T1000 (cell line): ENCODE results near the gene GABRA1.

Source experiments
- DNase-seq: peaks from one replicate; lab custom pipeline; 2025; ENCODE audit warnings: mixed read lengths; lab: John Stamatoyannopoulos, UW

The GABRA1 gene

GRCh38 chr5:161847941-161848391 is at the start of gene GABRA1:
Gene GABRA1, plus strand, starts transcription at chr5:161848120. Its CDS starts 2,691 bp downstream, at chr5:161850811.
- DNase-seq = no peak

- DNase-seq = no peak
Observed at GRCh38 chr5:161799316-161799715, 48.6 kb upstream of the GABRA1 start.

- DNase-seq = no peak
Observed at GRCh38 chr5:161804263-161804662, 43.7 kb upstream of the GABRA1 start.

GRCh38 chr5:161846746-161847145 is 1.2 kb upstream of the GABRA1 start:
- DNase-seq = no peak

GRCh38 chr5:161847447-161847846 is 473 bp upstream of the GABRA1 start:
- no peak for DNase-seq

GRCh38 chr5:161850491-161850890 is 2.6 kb downstream of the GABRA1 start:
- no peak for DNase-seq

- no peak for DNase-seq
Observed at GRCh38 chr5:161851691-161852299, 3.9 kb downstream of the GABRA1 start.

- no peak for DNase-seq
Observed at GRCh38 chr5:161857358-161857757, 9.4 kb downstream of the GABRA1 start.

- no peak for DNase-seq
Observed at GRCh38 chr5:161863259-161863658, 15.3 kb downstream of the GABRA1 start.

GRCh38 chr5:161863811-161864210 is 15.9 kb downstream of the GABRA1 start:
- DNase-seq = no peak

GRCh38 chr5:161865510-161865909 is 17.6 kb downstream of the GABRA1 start:
- DNase-seq = no peak

GRCh38 chr5:161889971-161890370 is 42.1 kb downstream of the GABRA1 start:
- no peak for DNase-seq

- DNase-seq = no peak
Observed at GRCh38 chr5:161895514-161895913, 47.6 kb downstream of the GABRA1 start.

- DNase-seq = no peak
Observed at GRCh38 chr5:161897033-161897432, 49.1 kb downstream of the GABRA1 start.

- DNase-seq = no peak
Observed at GRCh38 chr5:161899590-161899989, 51.7 kb downstream of the GABRA1 start.

- no peak for DNase-seq
Observed at GRCh38 chr5:161900981-161901380, 53.1 kb downstream of the GABRA1 start.

- no peak for DNase-seq
Observed at GRCh38 chr5:161921781-161922180, 73.9 kb downstream of the GABRA1 start.

- no peak for DNase-seq
Observed at GRCh38 chr5:161924270-161924669, 76.3 kb downstream of the GABRA1 start.

GRCh38 chr5:161925960-161926359 is 78.0 kb downstream of the GABRA1 start:
- DNase-seq = no peak

- DNase-seq = no peak
Observed at GRCh38 chr5:161934486-161934885, 86.6 kb downstream of the GABRA1 start.

GRCh38 chr5:161944974-161945373 is 97.1 kb downstream of the GABRA1 start:
- DNase-seq = no peak

GRCh38 chr5:161946911-161947310 is 99.0 kb downstream of the GABRA1 start:
- DNase-seq = no peak
